ENCODE measurements around the gene LHFPL3. TPM values are rescaled to one million over a fixed set of nuclear protein-coding genes. Genes with fewer than 3 reads are reported as not detected.

Gene LHFPL3
- total RNA-seq, 1 experiment from 2014 or later = not detected

DNA sequence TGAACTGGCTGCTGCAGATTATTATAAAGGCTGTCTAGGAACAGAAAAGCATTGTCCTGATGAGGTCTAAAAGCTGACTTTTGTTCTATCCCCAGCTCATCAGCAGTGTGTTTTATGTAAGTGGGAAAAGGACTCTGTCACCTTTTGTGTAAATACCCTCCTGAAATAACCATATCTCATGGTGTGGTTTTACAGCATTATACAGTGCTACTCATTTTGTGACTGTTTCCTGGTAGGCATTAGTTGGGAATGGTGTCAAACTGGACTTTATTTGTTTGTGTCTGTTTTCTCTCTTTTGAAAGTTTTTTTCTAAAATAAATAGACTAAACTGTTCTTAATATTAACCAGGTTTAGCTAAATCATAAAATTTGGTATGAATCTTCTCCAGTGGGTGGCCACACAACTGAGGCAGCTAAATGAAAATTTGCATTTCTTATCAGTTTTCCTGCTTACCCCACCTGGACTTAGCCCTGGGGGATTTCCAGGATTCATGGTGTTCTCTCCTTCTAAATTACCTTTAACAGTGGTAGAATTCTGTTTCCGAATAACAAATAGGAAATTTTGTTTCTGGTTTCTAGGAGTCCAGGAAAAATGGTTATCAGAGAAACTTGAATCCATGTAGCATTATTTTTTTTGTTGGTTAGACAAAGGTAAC, 140.9 kb downstream of the LHFPL3 start:
- no peak overlapping the region for H3K18ac ChIP-seq (ENCODE audit: insufficient read length, low read depth, low read length)
- H3K79me2 ChIP-seq (ENCODE audit: insufficient read depth, low read length) = no peaks in the 10 kb centered on the region
- H3K79me1 ChIP-seq (ENCODE audit: insufficient read depth, low read depth, low read length, poor library complexity, severe bottlenecking) = no peaks in the 10 kb centered on the region
- no peak overlapping the region for H2AK5ac ChIP-seq (ENCODE audit: insufficient read length, low read length)
- no peak overlapping the region for H2BK120ac ChIP-seq (ENCODE audit: low read depth, low read length, poor library complexity, severe bottlenecking)
- DNase-seq = no peak
- H3K27me3 Mint-ChIP-seq (ENCODE audit: low read depth) = peaks cover 3% of the 10 kb centered on the region; the same call in 1 of the 2 replicates
- H3T11ph ChIP-seq (ENCODE audit: low read length) = no peak overlapping the region
- H3K36me3 Mint-ChIP-seq (ENCODE audit: insufficient read depth in 1 of 3, low read depth in 3 of 3) = peaks cover 3 to 13% (median 5%) of the 10 kb centered on the region in 3 experiments; a peak in 5 of 7 replicates
- H3K14ac ChIP-seq (ENCODE audit: insufficient read depth, low read length) = no peak overlapping the region
- H2BK20ac ChIP-seq (ENCODE audit: low read depth, low read length, poor library complexity, severe bottlenecking) = no peak overlapping the region
- H4K20me1 ChIP-seq (ENCODE audit: control insufficient read depth, insufficient read depth, insufficient read length) = no peaks in the 10 kb centered on the region
- no peaks in the 10 kb centered on the region for H3K23me2 ChIP-seq (ENCODE audit: insufficient read length, low read depth, low read length, poor library complexity, severe bottlenecking)
- H2BK12ac ChIP-seq (ENCODE audit: insufficient read length, low read depth, low read length) = no peak overlapping the region
- H3K27me3 ChIP-seq (ENCODE audit: insufficient read depth, low read length) = no peaks in the 10 kb centered on the region
- H3K4me1 Mint-ChIP-seq = no peaks in the 10 kb centered on the region
- H3K27ac Mint-ChIP-seq = no peak overlapping the region
- no peaks in the 10 kb centered on the region for H3K4me1 ChIP-seq (ENCODE audit: insufficient read depth, low read length)
- H3K56ac ChIP-seq (ENCODE audit: insufficient read length, low read depth, low read length) = no peak overlapping the region
- H4K91ac ChIP-seq (ENCODE audit: insufficient read length, low read depth, low read length) = no peak overlapping the region
- no peak overlapping the region for H3K4me3 Mint-ChIP-seq
- no peak overlapping the region for H3K9ac ChIP-seq (ENCODE audit: extremely low read depth, insufficient read length, low read length)
- H3K23ac ChIP-seq (ENCODE audit: insufficient read length, low read depth, low read length) = no peak overlapping the region
- H3K9me3 ChIP-seq (ENCODE audit: control insufficient read depth, low read depth, low read length) = no peaks in the 10 kb centered on the region
- H3K4ac ChIP-seq (ENCODE audit: low read depth, low read length) = no peak overlapping the region
- no peak overlapping the region for H4K5ac ChIP-seq (ENCODE audit: insufficient read length, low read depth, low read length)
- H2BK15ac ChIP-seq (ENCODE audit: low read depth, low read length) = no peak overlapping the region
- peaks cover 12% of the 10 kb centered on the region in 2 experiments for H3K9me3 Mint-ChIP-seq
- no peak overlapping the region for H2BK5ac ChIP-seq (ENCODE audit: insufficient read length, low read length)
- no peak overlapping the region for H2AFZ ChIP-seq (ENCODE audit: low read length)
- H4K8ac ChIP-seq (replicated peaks; ENCODE audit: insufficient read length, low read depth, low read length) = no peak overlapping the region
- no peak overlapping the region for H3K4me2 ChIP-seq (ENCODE audit: insufficient read depth, insufficient read length, low read length)
- WGBS (ENCODE audit: extremely low coverage, insufficient read length, low lambda C conversion rate) = no CpG with 5 or more reads among the region's 1 CpG
- H3K27ac ChIP-seq (ENCODE audit: insufficient read length, low read depth, low read length) = no peak overlapping the region
- TF ChIP-seq, protein P1, sequence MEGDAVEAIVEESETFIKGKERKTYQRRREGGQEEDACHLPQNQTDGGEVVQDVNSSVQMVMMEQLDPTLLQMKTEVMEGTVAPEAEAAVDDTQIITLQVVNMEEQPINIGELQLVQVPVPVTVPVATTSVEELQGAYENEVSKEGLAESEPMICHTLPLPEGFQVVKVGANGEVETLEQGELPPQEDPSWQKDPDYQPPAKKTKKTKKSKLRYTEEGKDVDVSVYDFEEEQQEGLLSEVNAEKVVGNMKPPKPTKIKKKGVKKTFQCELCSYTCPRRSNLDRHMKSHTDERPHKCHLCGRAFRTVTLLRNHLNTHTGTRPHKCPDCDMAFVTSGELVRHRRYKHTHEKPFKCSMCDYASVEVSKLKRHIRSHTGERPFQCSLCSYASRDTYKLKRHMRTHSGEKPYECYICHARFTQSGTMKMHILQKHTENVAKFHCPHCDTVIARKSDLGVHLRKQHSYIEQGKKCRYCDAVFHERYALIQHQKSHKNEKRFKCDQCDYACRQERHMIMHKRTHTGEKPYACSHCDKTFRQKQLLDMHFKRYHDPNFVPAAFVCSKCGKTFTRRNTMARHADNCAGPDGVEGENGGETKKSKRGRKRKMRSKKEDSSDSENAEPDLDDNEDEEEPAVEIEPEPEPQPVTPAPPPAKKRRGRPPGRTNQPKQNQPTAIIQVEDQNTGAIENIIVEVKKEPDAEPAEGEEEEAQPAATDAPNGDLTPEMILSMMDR (conservative IDR thresholded peaks at IDR 0.05) = no peak
